Fibroblast of lung (primary cell): ENCODE data around the gene ARHGAP10.

Source experiments
- EZH2 ChIP-seq: IDR thresholded peaks from 2 replicates; pipeline ENCODE4 v1.5.1; 2012; ENCODE audit warnings: low read length, control low read depth, mild to moderate bottlenecking; ENCODE audit errors: missing control alignments
- TF ChIP-seq, protein P1 (sequence below), 2 donors: IDR thresholded peaks in 1 of 2; conservative IDR thresholded peaks in 1 of 2; 1 replicate in 1 of 2; 2 replicates in 1 of 2; pipeline ENCODE4 v1.5.1; 2011 to 2012; ENCODE audit warnings: low read length in 2 of 2, control low read depth in 1 of 2, inconsistent platforms in 1 of 2, low read depth in 1 of 2, mild to moderate bottlenecking in 1 of 2

DNA sequence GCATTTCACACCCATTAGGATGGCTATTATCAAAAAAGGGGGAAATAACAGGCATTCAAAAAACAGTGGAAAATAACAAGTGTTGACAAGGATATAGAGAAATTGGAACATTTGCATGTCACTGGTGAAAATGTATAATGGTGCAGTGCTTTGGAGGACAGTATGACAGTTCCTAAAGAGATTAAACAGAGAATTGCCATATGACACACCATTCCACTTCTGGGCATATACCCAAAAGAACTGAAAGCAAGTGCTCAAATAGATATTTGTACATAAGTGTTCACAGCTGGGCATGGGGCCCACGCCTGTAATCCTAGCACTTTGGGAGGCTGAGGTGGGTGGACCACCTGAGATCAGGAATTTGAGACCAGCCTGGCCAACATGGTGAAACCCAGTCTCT lies 362.3 kb downstream of the ARHGAP10 start:
- no peak for TF ChIP-seq EZH2
- TF ChIP-seq, protein P1, sequence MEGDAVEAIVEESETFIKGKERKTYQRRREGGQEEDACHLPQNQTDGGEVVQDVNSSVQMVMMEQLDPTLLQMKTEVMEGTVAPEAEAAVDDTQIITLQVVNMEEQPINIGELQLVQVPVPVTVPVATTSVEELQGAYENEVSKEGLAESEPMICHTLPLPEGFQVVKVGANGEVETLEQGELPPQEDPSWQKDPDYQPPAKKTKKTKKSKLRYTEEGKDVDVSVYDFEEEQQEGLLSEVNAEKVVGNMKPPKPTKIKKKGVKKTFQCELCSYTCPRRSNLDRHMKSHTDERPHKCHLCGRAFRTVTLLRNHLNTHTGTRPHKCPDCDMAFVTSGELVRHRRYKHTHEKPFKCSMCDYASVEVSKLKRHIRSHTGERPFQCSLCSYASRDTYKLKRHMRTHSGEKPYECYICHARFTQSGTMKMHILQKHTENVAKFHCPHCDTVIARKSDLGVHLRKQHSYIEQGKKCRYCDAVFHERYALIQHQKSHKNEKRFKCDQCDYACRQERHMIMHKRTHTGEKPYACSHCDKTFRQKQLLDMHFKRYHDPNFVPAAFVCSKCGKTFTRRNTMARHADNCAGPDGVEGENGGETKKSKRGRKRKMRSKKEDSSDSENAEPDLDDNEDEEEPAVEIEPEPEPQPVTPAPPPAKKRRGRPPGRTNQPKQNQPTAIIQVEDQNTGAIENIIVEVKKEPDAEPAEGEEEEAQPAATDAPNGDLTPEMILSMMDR (conservative IDR thresholded peaks at IDR 0.05 in 1 of 2, IDR thresholded peaks at IDR 0.05 in 1 of 2; ENCODE audit: low read depth in 1 of 2, low read length in 2 of 2) = no peak
